GM21717 (cell line): ENCODE measurements around the gene POLA1.

Experiments
- ATAC-seq: cut with Tn5 transposase; IDR thresholded peaks from one replicate; pipeline ENCODE4 v1.9.1; 2021; ENCODE audit warnings: mild to moderate bottlenecking, moderate library complexity; ENCODE audit not compliant: unreplicated experiment

POLA1 gene

DNA sequence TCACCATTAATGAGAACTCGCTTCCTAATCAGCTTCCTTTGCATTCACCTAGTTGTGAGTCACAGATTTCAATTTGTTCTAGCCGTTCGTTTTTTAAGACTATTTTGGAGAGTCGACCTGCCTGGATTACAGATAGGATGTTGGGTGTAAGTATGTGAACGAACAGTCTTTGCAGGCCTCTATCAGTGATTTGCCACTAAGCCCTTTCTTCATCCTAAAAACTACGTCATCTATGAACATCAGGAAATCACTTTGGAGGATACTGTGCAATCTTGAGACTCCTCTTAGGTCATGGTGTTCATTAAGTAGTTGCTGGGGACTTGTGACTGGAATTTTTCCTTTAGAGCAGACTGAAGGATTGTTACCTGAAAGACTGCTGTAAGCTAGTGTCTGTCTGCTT is 1.1 kb downstream of the POLA1 start:
- no peak for ATAC-seq

DNA sequence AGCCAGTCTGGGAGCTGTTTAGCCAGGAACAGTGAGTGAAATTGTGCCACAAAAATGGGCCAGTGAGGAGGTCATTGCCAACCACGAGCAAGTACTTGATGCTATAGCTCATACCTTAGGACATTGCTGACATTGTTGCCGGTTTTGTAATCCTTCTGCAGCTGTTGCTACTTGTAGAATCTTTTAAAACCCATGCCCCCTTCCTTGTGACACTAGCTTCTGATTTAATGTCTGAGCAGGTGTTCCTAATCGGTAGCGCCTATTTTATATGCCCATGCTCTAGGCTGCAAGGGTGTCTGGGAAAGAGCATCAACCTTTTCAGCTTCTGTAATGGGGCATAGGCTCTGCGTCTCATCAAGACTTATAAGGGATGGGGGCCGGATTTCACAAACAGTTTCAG is 2.6 kb downstream of the POLA1 start:
- ATAC-seq = no peak

DNA sequence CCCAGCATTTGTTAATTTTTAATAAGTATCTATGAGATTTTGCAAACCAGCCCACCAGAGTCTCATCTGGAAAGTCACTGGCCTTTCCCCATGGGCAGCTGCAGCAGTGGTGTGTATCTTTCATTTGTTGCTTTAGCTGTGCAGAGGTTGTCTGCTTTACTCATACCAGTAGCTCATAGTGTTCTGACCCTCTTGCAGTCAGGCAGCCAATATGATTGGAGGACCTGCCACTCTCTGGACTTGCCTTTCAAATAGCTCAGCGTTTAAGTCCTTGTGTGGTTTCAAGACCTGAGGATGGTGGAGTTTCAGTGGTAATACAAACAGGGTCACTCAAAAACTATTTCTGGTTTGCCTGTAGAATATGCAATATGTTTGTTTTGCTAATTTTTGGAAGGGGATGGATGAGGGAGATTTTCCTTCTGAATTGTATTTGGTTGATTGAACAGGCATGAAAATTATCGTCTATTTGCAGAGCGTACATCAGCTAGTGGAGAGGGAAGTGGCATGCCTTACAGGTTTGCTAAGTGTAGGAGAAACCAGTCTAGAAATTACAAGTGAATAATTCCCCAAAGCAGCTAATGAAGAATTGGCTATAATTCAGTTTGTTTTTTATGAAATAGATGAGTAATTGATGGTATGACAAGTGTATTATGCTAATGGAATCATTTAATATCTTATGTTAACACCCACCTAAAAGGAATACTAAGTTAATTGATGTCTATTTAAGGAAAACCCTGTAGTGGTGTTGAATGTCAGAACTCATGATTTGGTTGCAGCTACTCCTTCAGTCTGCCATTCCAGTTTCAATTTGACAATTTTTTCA is 8.9 kb downstream of the POLA1 start:
- peak; percentile 96 for ATAC-seq

DNA sequence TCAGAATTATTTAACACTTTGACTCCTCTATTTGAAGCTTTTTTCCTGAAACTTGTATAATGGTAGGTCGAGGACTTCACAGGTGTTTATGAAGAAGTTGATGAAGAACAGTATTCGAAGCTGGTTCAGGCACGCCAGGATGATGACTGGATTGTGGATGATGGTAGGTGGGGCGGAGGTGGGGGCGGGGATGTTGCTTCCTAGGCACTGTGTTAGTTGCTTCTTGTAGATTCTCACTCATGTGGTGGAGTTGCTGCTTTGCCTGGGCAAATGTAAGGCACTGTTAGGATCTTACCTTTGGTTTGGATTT is 9.4 kb downstream of the POLA1 start:
- no peak for ATAC-seq

DNA sequence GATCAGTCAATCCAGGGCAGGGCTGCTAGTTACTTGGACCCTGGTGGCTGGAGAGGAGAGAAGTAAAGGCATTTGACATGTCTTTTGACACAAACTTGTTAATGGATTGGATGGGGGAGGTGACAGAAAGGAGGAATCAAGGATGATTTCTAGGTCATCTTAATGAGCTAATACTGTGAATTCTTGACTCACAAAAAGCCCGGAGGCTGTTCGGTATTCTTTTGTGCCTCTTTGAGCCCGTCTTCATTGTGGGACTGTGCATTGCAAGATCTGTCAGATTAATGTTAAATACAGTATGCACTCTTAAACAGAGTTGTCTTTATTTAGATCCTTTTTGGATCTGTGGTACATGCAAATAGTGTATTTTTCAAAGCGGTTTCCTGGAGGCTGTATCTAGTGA is 25.1 kb downstream of the POLA1 start:
- ATAC-seq = no peak

DNA sequence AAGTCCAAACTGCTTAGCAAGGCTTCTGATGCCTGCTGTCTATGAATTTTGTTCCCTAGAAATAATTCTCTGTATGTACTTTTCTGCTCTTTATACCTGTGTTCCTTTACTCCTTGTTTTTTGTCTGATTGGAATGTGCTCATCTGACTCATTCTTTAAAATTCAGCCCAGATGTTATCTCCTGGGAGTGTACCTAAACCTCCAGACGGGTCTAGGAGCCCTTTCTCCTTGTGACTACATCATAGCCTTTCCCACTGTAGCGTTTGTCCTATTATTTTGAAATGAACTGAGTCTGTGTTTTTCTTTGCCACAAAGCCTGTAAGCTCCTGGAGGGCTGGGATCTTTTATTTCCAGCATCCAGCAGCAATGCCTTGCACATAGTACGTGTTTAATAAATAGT is 26.3 kb downstream of the POLA1 start:
- no peak for ATAC-seq

DNA sequence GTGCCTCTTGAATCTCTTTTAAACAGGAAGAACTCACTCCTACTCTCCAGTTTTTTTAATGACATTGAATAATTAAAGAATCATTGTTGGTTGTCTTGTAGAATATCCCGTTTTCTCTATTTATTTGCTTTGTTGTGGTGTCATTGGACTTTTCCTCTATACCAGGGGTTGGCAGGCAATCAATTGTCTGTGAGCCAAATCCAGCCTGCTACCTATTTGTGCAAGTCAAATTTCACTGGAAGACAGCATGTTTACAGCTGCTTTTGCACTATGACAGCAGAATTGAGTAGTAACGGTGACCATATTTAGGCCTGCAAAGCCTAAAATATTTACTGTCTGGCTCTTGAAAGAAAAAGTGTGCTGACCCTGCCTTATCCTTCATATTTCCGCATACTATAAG is 34.8 kb downstream of the POLA1 start:
- ATAC-seq = no peak

DNA sequence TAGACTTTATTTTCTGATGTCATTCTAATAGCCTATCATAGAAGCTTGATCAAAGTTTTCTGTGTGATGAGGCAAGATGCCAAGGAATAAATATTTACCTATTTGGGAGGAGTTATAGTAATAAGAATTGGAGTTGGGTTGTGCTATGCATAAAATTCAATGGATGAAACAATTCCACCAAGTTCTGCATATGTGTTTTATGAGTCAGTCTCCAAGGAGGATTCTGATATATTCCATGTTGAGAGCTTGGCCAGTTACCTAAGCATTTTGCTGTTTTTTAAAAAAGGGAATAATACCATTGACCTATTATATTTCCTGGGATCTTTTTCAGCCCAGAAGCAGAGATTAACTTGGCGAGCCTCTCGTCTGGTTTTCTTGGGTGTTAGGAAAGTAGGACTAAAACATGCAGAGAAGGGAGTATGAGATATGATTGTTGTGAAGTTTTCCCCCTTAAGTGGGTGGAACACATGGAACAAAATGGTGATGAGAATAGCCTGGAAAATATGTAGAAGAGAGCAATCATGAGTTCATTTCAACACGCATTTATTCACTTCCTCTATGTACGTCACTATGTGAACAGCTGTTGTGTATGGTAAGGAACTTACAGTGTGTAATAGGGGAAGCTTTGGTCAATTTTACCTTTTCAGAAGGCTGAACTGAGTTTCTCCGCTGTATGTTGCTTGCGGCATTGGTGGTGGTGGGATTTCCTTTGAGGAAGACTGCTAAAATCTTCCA is 39.2 kb downstream of the POLA1 start:
- ATAC-seq = no peak

DNA sequence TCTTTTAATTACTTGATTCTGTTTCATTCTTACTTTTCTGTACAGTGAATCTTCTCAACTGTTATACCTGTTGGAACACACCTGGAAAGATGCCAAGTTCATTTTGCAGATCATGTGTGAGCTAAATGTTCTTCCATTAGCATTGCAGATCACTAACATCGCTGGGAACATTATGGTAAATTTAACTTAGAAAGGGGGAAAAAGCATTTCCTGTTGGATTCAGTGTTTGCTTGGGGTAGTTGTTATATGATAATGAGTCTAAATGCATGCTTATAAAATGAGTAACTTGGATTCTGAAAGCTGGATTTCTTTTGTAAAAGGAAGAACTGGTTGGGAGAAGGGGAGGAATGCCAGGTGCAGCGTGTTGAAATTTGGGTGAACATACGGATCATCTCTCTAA is 47.6 kb downstream of the POLA1 start:
- no peak for ATAC-seq

DNA sequence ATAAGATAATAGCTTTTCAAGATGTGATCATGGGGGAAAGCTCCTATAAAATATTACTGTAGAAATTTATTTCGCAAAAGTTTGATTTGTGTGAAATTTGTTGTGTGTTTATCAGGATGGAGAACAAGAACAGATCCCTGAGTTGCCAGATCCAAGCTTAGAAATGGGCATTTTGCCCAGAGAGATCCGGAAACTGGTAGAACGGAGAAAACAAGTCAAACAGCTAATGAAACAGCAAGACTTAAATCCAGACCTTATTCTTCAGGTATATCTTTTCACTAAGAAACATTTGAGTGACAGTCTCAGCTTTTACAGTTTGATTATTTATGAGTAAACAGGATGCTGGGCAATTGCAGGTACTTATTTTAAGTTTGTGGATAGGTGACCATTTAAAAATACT is 54.5 kb downstream of the POLA1 start:
- no peak for ATAC-seq

DNA sequence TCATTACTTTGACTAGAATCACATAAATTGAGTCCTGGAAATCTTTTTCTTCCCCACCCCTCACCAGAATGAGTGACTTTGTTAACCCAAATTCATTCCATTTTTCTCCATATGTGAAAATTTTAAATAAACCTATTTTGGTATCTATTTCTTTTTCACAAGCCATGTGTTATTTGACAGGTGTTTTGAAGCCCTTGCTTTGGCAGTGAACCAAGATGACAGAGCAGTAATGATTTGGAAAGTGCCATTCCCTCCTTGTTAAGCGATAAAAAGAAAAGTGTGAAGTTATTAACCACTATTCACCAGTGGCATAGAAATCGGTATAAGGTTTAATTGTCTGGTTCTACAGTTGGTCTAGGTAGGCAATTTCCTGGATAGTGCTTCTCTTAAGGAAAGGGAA is 66.1 kb downstream of the POLA1 start:
- no peak for ATAC-seq

DNA sequence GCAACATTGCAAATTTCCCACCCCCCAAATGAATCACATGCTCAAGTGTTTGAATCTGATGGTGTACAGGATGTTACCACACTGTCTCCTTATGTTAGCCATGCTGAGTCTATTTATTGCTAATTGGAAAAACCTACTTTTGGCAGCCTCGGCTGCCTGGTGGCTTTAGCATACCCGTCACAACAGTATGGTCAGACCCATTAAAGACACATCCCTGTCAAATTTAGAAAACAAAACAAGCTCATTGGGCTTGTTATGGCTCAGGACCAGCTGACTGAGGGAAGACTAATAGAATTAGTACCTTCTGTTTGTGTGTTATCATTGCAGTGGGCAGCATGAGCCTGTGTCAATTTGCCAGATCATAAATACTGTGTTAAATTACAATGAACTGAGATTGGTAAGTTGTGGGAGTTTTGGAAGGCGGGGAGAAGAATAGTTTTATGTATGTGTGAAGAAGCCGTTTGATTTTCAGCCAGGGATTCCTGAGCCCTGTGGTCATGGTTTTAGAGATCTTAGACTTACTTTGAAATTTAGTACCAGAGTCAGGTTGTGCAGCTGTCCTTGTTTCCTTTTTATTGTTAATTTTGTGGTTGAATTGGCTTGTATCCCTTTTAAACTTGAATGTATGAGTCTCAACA is 66.8 kb downstream of the POLA1 start:
- no peak for ATAC-seq

DNA sequence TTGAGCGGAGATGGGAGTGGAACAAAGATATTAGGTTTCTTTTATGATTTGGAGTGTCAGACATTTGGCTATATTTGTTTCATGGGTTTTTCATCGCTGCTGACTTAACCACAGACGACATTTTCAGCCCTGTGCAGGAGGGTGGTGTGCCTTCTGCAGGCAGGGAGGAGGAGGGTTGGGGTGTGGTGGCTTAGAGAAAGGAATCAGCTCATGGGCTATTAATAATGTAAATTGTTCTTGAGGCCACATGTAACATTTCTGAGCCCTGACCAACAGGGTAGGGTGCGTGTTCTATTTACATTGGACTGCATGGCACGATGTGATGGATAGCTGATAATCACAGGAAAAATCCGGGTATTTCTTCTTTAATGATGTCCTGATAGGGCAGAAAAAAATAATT is 67.6 kb downstream of the POLA1 start:
- no peak for ATAC-seq

DNA sequence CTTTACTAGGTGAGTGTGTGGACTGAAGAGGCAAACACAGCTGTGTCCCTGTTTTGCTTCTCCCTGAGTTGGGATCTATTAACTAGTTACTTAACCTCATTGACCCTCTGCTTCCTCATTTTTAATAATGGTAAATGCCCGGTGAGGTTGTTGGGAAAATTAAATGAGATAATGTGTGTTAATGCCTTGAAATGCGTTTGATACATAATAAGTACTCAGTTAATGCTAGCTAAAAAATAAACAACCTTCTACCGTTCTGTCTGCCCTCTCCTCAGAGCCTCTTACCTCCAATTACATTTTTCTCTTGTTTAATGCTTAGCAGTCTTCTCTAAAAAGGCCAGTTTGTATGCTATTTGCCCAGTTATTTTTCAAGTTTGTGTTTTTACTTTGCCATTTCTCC is 70.3 kb downstream of the POLA1 start:
- no peak for ATAC-seq

DNA sequence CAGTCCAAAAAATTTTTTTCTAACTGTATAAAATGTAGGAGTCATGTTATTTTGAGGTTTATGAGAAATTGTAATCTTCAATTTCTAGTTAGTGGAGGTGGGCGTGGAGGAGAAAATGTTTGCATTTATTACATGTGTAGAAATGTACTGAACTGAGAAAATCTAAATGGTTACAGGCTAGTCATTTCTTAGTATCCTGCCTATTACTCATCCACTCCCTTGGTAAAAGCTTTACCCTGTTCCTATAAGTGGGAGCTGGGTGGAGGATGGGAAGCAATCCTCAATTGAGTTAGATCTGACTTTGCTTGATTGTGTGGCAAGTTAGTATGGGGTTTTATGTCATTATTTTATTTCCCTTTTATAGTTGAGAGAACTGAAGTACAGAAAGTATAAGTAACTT is 73.8 kb downstream of the POLA1 start:
- no peak for ATAC-seq

DNA sequence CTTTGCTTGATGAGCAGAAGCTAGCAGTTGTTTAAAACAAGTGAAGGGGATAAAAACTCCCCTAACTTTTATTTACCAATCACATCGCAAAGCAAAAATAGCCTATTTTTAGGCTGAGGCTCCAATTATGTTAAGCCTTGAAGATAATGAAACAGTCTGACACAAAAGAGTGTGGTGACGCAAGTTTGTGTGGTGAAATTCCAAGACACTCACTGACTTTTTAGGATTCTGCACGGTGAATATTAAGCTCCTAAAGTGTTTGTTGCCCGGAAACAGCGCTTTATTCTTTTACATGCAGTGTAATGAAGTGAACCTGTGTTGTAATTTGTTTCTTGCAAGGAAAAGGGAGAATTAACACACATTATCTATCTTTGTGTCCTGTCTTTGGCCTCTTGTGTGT is 74.8 kb downstream of the POLA1 start:
- ATAC-seq = no peak

DNA sequence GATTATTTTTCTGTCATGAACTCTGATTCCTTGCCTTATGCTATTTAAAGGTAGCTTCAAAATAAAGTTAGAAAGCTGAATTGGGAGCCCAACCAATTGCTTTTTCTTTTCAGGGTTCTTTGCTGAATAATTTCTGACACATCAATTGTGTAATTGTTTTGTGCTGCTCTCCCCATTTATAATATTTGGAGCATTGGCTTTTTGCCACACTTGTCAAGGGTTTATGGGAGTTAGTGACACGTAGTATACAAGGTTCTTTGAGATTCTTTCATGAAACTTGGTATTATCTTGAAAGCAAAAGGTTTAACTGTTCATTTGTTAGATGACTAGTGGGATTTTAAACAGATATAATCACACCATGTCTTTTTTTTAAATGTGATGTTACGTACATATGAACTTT is 80.9 kb downstream of the POLA1 start:
- ATAC-seq = no peak

DNA sequence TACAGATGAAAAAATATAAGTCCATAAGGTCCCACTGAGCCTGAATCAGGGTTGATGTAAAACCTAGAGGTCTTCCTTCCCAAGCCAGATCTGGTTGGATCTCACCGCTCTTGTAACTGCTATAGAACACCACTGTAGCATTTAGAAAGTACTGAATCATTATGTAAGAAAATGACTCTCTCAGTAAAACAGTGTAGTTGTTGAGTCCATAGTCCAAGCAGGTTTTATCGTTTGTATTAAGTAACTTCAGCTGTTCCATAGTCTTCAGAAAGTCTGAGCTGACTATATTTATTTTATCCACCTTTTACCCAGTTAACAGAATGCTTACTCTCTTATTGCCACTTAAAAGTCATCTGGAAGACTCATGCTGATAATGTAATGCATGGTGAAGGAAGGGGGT is 82.2 kb downstream of the POLA1 start:
- no peak for ATAC-seq

DNA sequence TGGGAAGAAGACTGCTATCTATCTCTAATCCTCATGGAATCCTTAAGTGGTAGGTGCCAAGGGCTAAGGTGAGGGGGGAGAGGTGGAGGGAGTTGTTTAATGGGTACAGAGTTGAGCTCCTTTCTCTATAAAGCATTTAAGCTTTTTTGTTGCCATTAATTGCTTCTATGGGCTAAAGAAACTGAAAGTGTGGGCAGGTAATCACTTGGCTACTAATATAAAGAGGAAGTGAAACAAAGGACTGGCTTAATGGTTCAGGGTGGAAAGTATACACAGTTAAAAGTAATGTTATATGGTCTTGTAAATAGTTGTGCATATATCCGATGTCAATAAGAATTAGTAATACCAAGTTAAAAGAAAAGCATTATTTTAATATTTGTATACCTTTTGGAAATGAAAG is 83.9 kb downstream of the POLA1 start:
- peak; percentile 94 for ATAC-seq

DNA sequence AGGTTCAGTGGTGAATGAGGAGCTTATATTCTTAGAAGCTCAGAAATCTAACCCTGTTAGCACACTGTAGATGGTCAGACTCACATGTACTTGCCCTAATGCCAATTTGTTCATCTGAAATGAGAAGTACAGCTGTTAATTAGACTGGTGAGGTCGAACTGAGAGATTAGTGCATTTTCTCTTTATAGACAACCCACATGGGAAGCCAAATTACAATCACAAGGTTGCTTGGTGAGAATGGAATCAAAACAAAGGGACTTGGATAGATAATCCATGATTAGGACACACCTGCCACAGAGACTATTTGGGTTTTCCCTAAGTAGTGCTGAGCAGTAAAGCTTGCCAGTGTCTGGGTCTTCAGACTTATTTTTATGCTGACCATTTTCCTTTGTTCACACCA is 88.3 kb downstream of the POLA1 start:
- no peak for ATAC-seq

DNA sequence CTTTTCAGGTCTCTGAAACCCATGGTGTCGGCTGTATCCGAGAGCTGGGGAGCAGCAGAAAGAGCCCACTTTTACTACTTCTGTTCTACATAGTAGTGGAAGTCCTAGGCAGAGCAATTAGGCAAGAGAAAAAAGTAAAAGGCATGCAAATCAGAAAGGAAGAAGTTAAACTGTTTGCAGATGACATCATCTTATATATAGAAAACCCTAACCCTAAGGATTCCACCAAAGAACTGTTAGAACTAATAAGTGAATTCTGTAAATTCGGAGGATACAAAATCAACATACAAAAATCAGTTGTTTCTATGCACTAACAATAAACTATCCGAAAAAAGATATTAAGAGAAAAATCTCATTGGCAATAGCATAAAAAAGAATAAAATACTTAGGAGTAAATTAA is 95.3 kb downstream of the POLA1 start:
- no peak for ATAC-seq

DNA sequence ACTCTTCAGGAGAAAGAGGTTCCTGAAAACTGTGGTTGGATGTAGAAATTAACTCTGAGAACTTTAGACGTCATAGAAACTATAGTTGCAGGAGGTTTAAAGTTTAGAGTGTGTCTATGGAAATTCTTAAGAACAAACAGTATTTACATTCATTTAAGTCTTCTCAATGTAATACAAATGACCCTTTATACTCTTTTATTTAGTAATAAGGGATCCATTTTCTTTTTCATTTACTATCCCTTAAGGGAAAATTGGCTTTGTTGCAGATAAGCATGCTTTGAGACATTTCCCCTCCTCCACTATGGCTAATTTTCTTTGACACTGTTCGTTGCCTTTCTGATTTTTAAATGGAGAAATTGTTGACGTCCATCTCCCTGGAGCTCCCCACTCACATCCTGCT is 96.4 kb downstream of the POLA1 start:
- no peak for ATAC-seq
